GM12872 (cell line): ENCODE data around the gene NCLN.

Source experiments
- CTCF ChIP-seq: IDR thresholded peaks from 3 replicates; pipeline ENCODE4 v1.5.1; 2011; ENCODE audit warnings: low read depth, mild to moderate bottlenecking, low read length, moderate library complexity; ENCODE audit not compliant: insufficient read depth

The NCLN gene

GRCh38 chr19:3194106-3195087 is 8.7 kb downstream of the NCLN start:
- TF ChIP-seq CTCF, result no peak

- no peak for TF ChIP-seq CTCF
Observed at GRCh38 chr19:3196064-3196932, 10.6 kb downstream of the NCLN start.

GRCh38 chr19:3196933-3197205 is 11.1 kb downstream of the NCLN start:
- TF ChIP-seq CTCF, result no peak

- TF ChIP-seq CTCF, result no peak
Observed at GRCh38 chr19:3198901-3199700, 13.4 kb downstream of the NCLN start.

GRCh38 chr19:3201072-3201700 is 15.5 kb downstream of the NCLN start:
- TF ChIP-seq CTCF, result no peak

GRCh38 chr19:3201911-3202310 is 16.2 kb downstream of the NCLN start:
- TF ChIP-seq CTCF, result no peak
